Measurements from ENCODE around the gene PCSK5.

DNA sequence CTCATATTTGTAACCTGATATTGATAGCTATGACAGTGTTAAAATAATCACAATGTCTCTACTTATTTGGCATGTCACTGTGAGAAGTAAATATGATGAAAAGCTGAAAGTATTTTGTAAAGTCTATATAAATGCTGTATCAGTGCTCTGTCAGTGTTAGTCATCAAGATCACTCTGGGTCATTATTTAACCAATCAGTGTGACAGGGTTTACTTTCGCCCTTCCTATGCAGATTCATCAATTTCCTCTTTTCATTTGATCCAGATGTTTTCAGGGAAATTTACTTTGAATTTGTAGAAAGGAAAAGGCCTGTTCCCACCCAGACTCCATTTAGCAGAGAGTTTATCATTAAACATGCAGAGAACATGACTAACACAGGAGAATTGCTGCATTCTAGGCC lies 9.9 kb upstream of the PCSK5 start:
- TF ChIP-seq TEAD4 (IDR thresholded peaks at IDR 0.05) (no peak), RAD21 (IDR thresholded peaks at IDR 0.05; ENCODE audit: low read depth) (no peak), REST (IDR thresholded peaks at IDR 0.05; ENCODE audit: low read depth) (no peak), MAX (IDR thresholded peaks at IDR 0.05) (no peak), EP300 (IDR thresholded peaks at IDR 0.05; ENCODE audit: borderline replicate concordance) (no peak)

Measured in Ishikawa (cell line).